IMR-90 (cell line): ENCODE measurements around the gene INHA. TPM values are rescaled to one million over a fixed set of nuclear protein-coding genes. Genes with fewer than 3 reads are reported as not detected.

Experiments used
- ATAC-seq: fragments of 200-7000 bp; cut with Tn5 transposase; 2 replicates; pipeline ENCODE4 v1.9.1; 2020; ENCODE audit warnings: low read depth, mild to moderate bottlenecking, moderate library complexity
- BruUV-seq: library from RNA; stranded (reverse); fragments of 400-500 nt; replicated peaks from 2 replicates; lab custom pipeline; 2021; lab: Mats Ljungman, UMichigan
- CTCF ChIA-PET: fragments of 300-600 bp; formaldehyde crosslinking; extraction: SDS; loops from one replicate; lab custom pipeline; 2021; ENCODE audit warnings: antibody characterized with exemption; lab: Yijun Ruan, JAX
- POLR2A ChIA-PET: fragments of 300-600 bp; sonication (Branson Sonifier 250); formaldehyde crosslinking; loops from one replicate; lab custom pipeline; 2022; ENCODE audit warnings: antibody characterized with exemption; ENCODE audit not compliant: unreplicated experiment; lab: Charles Lee
- DNase-seq: peaks from one replicate; pipeline ENCODE4 v3.0.0; 2013
- H2AFZ ChIP-seq: replicated peaks from 2 replicates; pipeline ENCODE3; 2013; ENCODE audit warnings: low read length, mild to moderate bottlenecking; ENCODE audit not compliant: poor library complexity
- H2AK5ac ChIP-seq: 2 replicates; pipeline ENCODE4 v1.6.1; 2013; ENCODE audit warnings: low read depth, low read length, inconsistent platforms
- H2AK9ac ChIP-seq: replicated peaks from 2 replicates; pipeline ENCODE3; 2013; ENCODE audit warnings: mild to moderate bottlenecking, low read depth, low read length, moderate library complexity; ENCODE audit not compliant: poor library complexity
- H2BK120ac ChIP-seq: 2 replicates; pipeline ENCODE4 v1.6.1; 2013; ENCODE audit warnings: low read depth, low read length, inconsistent platforms
- H2BK15ac ChIP-seq: 3 replicates; pipeline ENCODE4 v1.6.1; 2013; ENCODE audit warnings: low read depth, low read length, inconsistent platforms
- H2BK20ac ChIP-seq: 2 replicates; pipeline ENCODE4 v1.6.1; 2013; ENCODE audit warnings: low read depth, mild to moderate bottlenecking, inconsistent platforms, low read length, moderate library complexity
- H2BK5ac ChIP-seq: 2 replicates; pipeline ENCODE4 v1.6.1; 2013; ENCODE audit warnings: mild to moderate bottlenecking, low read depth, low read length, inconsistent platforms; ENCODE audit not compliant: poor library complexity, severe bottlenecking
- H3K14ac ChIP-seq: replicated peaks from 2 replicates; pipeline ENCODE4 v1.6.1; 2013; ENCODE audit warnings: low read depth, low read length, inconsistent platforms
- H3K18ac ChIP-seq: 2 replicates; pipeline ENCODE4 v1.6.1; 2013; ENCODE audit warnings: low read depth, low read length, control low read depth
- H3K23ac ChIP-seq: 2 replicates; pipeline ENCODE4 v1.6.1; 2013; ENCODE audit warnings: low read depth, low read length, inconsistent platforms
- H3K27ac ChIP-seq: 2 replicates; pipeline ENCODE4 v1.5.1; 2013; ENCODE audit warnings: mild to moderate bottlenecking, control low read depth, low read length; ENCODE audit not compliant: insufficient read depth
- H3K27me3 ChIP-seq: 2 replicates; pipeline ENCODE4 v1.6.1; 2013; ENCODE audit warnings: low read length; ENCODE audit not compliant: control insufficient read depth, insufficient read depth
- H3K36me3 ChIP-seq: 2 replicates; pipeline ENCODE4 v1.6.1; 2013; ENCODE audit warnings: low read length, mixed read lengths; ENCODE audit not compliant: control insufficient read depth, insufficient read depth
- H3K4ac ChIP-seq: 2 replicates; pipeline ENCODE4 v1.6.1; 2013; ENCODE audit warnings: low read depth, low read length, inconsistent platforms
- H3K4me1 ChIP-seq: 2 replicates; pipeline ENCODE4 v1.6.1; 2013; ENCODE audit warnings: low read length, mixed read lengths; ENCODE audit not compliant: control insufficient read depth, insufficient read depth
- H3K4me2 ChIP-seq: 2 replicates; pipeline ENCODE4 v1.6.1; 2013; ENCODE audit warnings: low read depth, mild to moderate bottlenecking, control low read depth, low read length, moderate library complexity
- H3K4me3 ChIP-seq: 2 replicates; pipeline ENCODE4 v1.5.1; 2013; ENCODE audit warnings: low read depth, mild to moderate bottlenecking, control low read depth, low read length, moderate library complexity; ENCODE audit not compliant: insufficient read depth
- H3K56ac ChIP-seq: 2 replicates; pipeline ENCODE4 v1.6.1; 2013; ENCODE audit warnings: low read length, inconsistent platforms; ENCODE audit not compliant: insufficient read depth; ENCODE audit errors: extremely low read depth
- H3K79me1 ChIP-seq, 2 experiments: 2 replicates each; pipeline ENCODE4 v1.6.1; 2013; ENCODE audit warnings: low read length in 2 of 2, inconsistent platforms in 1 of 2, low read depth in 1 of 2
- H3K9ac ChIP-seq: 2 replicates; pipeline ENCODE4 v1.6.1; 2013; ENCODE audit warnings: low read depth, low read length, control low read depth
- H3K9me1 ChIP-seq: 2 replicates; pipeline ENCODE4 v1.6.1; 2013; ENCODE audit warnings: low read length, inconsistent platforms; ENCODE audit not compliant: insufficient read depth
- H3K9me3 ChIP-seq: 2 replicates; pipeline ENCODE4 v1.6.1; 2013; ENCODE audit warnings: low read length; ENCODE audit not compliant: control insufficient read depth, insufficient read depth
- H4K20me1 ChIP-seq: 2 replicates; pipeline ENCODE4 v1.6.1; 2013; ENCODE audit warnings: low read length, inconsistent platforms; ENCODE audit not compliant: insufficient read depth
- H4K5ac ChIP-seq: 2 replicates; pipeline ENCODE4 v1.6.1; 2013; ENCODE audit warnings: mild to moderate bottlenecking, low read depth, low read length, control low read depth
- H4K8ac ChIP-seq, 2 experiments: 2 replicates each; pipeline ENCODE4 v1.6.1; 2013; ENCODE audit warnings: low read depth in 2 of 2, low read length in 2 of 2, control low read depth in 1 of 2, inconsistent platforms in 1 of 2
- H4K91ac ChIP-seq: 2 replicates; pipeline ENCODE4 v1.6.1; 2013; ENCODE audit warnings: low read depth, low read length, inconsistent platforms; ENCODE audit not compliant: insufficient read depth
- BHLHE40 ChIP-seq: fragments of 150-350 bp; IDR thresholded peaks from 2 replicates; pipeline ENCODE4 v1.6.1; 2016; ENCODE audit warnings: mild to moderate bottlenecking, low read depth, low read length
- FOS ChIP-seq: fragments of 150-350 bp; IDR thresholded peaks from 2 replicates; pipeline ENCODE4 v1.6.1; 2016; ENCODE audit warnings: low read depth, low read length
- MAFK ChIP-seq: IDR thresholded peaks from 2 replicates; pipeline ENCODE4 v1.6.1; 2012; ENCODE audit warnings: low read depth, low read length, improper control_type of control experiment
- MXI1 ChIP-seq: IDR thresholded peaks from 2 replicates; pipeline ENCODE4 v1.6.1; 2012; ENCODE audit warnings: low read depth, mild to moderate bottlenecking, low read length, moderate library complexity, borderline replicate concordance
- WGBS, 2 experiments: methylation state at CpG; one replicate each; pipeline versions ENCODE4 v1.1.5 to v1.1.7; 2013; ENCODE audit warnings: missing lambda C conversion rate in 2 of 2; ENCODE audit not compliant: insufficient read length in 1 of 2; ENCODE audit errors: extremely low coverage in 2 of 2; 5-methylcytosine and 5-hydroxymethylcytosine counted together
- dilution Hi-C: fragments of 300-500 bp; cut with HindIII; formaldehyde crosslinking; loops from one replicate; pipeline ENCODE4 v1.14.3; 2018; ENCODE audit warnings: low sequenced_read_pairs; ENCODE audit not compliant: unreplicated experiment
- in situ Hi-C: fragments of 300-500 bp; cut with MboI; formaldehyde crosslinking; loops from 3 replicates; pipeline ENCODE4 v1.14.3; 2019; ENCODE audit warnings: low sequenced_read_pairs, inconsistent platforms, mixed read lengths
- intact Hi-C: fragments of 100-400 bp; cut with micrococcal nuclease; formaldehyde crosslinking; loops from 2 replicates; pipeline ENCODE4 v1.10.0; 2022
- polyA plus RNA-seq, 3 experiments: library from polyadenylated mRNA; depleted of rRNA; stranded (reverse); fragments of >200 nt; gene quantifications; 2 replicates each; pipeline ENCODE4 v1.2.3, GENCODE V29; 2012; ENCODE audit warnings: low replicate concordance in 1 of 3
- total RNA-seq: library from RNA; depleted of rRNA; stranded (reverse); fragments of >200 nt; gene quantifications from 2 replicates; pipeline ENCODE4 v1.2.3, GENCODE V29; 2012
- TF ChIP-seq, protein P1 (sequence below): fragments of 150-350 bp; IDR thresholded peaks from 2 replicates; pipeline ENCODE4 v1.6.1; 2016; ENCODE audit warnings: low read depth, mild to moderate bottlenecking, low read length, moderate library complexity, borderline replicate concordance
- TF ChIP-seq, protein P2 (sequence below): conservative IDR thresholded peaks from 2 replicates; pipeline ENCODE4 v1.5.1; 2012; ENCODE audit warnings: mild to moderate bottlenecking, low read depth, low read length, improper control_type of control experiment

Gene INHA
- total and polyA plus RNA-seq, 2 of the 4 experiments (the other 2 are of a cell fraction) = 0.96 TPM; not detected in 1

DNA sequence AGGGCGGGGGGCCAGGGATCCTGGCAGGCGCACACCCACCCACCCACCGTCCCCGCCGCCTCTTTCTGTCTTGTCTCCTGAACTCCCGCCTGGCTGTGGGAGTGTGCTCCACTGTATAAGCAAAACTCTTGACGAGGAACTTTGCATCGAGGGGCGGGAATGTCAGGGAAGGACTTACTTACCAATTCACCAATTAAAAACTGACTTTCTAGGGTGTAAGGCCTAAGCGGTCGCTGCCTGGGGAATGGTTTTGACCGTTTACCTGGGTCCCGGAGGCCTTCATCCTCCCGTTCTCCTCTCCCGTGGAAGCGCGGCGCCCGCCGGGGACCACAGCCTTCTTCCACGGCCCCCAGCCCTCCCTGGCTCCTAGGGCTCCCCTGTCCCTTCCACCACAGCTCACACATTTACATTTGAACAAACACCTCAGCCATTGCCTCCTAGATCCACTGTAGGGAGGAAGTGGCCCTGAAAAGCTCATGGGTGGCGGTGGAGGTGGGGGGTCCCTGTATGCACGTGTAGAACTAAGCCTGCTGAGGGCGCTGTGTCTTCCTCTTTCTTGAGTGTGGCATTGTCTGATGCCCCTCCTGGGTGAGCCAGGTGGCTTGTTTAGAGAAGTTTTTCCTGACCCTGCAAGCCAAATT, 49.0 kb upstream of the INHA start:
- no peak overlapping the region for H3K4me2 ChIP-seq
- H3K27me3 ChIP-seq = peaks cover 32% of the 10 kb centered on the region
- H3K4me1 ChIP-seq = peaks cover 16% of the 10 kb centered on the region
- no peak overlapping the region for H3K56ac ChIP-seq
- TF ChIP-seq BHLHE40 (no peak), FOS (no peak), MXI1 (no peak), MAFK (no peak)
- TF ChIP-seq, protein P1, sequence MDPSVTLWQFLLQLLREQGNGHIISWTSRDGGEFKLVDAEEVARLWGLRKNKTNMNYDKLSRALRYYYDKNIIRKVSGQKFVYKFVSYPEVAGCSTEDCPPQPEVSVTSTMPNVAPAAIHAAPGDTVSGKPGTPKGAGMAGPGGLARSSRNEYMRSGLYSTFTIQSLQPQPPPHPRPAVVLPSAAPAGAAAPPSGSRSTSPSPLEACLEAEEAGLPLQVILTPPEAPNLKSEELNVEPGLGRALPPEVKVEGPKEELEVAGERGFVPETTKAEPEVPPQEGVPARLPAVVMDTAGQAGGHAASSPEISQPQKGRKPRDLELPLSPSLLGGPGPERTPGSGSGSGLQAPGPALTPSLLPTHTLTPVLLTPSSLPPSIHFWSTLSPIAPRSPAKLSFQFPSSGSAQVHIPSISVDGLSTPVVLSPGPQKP = no peak
- TF ChIP-seq, protein P2, sequence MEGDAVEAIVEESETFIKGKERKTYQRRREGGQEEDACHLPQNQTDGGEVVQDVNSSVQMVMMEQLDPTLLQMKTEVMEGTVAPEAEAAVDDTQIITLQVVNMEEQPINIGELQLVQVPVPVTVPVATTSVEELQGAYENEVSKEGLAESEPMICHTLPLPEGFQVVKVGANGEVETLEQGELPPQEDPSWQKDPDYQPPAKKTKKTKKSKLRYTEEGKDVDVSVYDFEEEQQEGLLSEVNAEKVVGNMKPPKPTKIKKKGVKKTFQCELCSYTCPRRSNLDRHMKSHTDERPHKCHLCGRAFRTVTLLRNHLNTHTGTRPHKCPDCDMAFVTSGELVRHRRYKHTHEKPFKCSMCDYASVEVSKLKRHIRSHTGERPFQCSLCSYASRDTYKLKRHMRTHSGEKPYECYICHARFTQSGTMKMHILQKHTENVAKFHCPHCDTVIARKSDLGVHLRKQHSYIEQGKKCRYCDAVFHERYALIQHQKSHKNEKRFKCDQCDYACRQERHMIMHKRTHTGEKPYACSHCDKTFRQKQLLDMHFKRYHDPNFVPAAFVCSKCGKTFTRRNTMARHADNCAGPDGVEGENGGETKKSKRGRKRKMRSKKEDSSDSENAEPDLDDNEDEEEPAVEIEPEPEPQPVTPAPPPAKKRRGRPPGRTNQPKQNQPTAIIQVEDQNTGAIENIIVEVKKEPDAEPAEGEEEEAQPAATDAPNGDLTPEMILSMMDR = no peak
- H3K9ac ChIP-seq = no peak overlapping the region
- no peaks in the 10 kb centered on the region for H3K79me1 ChIP-seq
- H3K18ac ChIP-seq = no peak overlapping the region
- peak overlapping the region; percentile 87 for H2AFZ ChIP-seq
- H2BK5ac ChIP-seq = no peak overlapping the region
- ChIA-PET CTCF (interaction anchor here (1.5 to 2.1 kb wide), 2 partner anchors 28 to 120 kb away, joined by 3 to 5 read pairs; no protein-coding TSS in a partner anchor), POLR2A (interaction anchor here (0.5 kb wide), 1 partner anchor 25 kb away, joined by 3 read pairs; the partner anchor contains the start of gene GMPPA)
- no peaks in the 10 kb centered on the region; the same call in 1 of the 2 replicates for H4K20me1 ChIP-seq
- no peak overlapping the region; the same call in 1 of the 2 replicates for H3K23ac ChIP-seq
- H4K91ac ChIP-seq = no peak overlapping the region
- BruUV-seq = no TSS peak
- no peak overlapping the region for H2AK5ac ChIP-seq
- no peak overlapping the region for H3K14ac ChIP-seq
- H2BK120ac ChIP-seq = no peak overlapping the region
- H3K36me3 ChIP-seq = no peaks in the 10 kb centered on the region
- H2BK20ac ChIP-seq = no peak overlapping the region
- DNase-seq = no peak
- dilution Hi-C loops (no loop called here), in situ Hi-C loops (no loop called here), intact Hi-C loops (loop anchor here (5.0 kb wide), 1 partner anchor 66 kb away; no protein-coding TSS in a partner anchor)
- no peak for ATAC-seq
- no peak overlapping the region for H2BK15ac ChIP-seq
- no peaks in the 10 kb centered on the region for H3K9me1 ChIP-seq
- H3K9me3 ChIP-seq = no peaks in the 10 kb centered on the region
- H4K8ac ChIP-seq = peak overlapping the region in 1 of 2 experiments; percentile 39; a peak in 1 of 4 replicates
- H3K27ac ChIP-seq = no peak overlapping the region
- H4K5ac ChIP-seq = no peak overlapping the region
- no CpG with 5 or more reads among the region's 24 CpGs for WGBS, 2 experiments
- no peak overlapping the region; the same call in 1 of the 2 replicates for H3K4ac ChIP-seq
- H3K4me3 ChIP-seq = no peak overlapping the region
- peak overlapping the region; percentile 46 for H2AK9ac ChIP-seq
